HG03469 (cell line): ENCODE results near the gene NREP.
"Not testable (repeated sequence)": the region's sequence is repeated elsewhere in the genome, so short reads cannot be mapped to it uniquely, and the experiment has no call there.

Experiments used
- ATAC-seq: cut with Tn5 transposase; IDR thresholded peaks from one replicate; pipeline ENCODE4 v1.9.1; 2021; ENCODE audit warnings: mild to moderate bottlenecking, moderate library complexity, moderate number of reproducible peaks; ENCODE audit not compliant: unreplicated experiment

Gene NREP

GRCh38 chr5:111741278-111741677 lies 15.7 kb downstream of the NREP start:
- ATAC-seq = peak; percentile 59

- ATAC-seq = no peak
Measured at GRCh38 chr5:111739416-111739815, 17.6 kb downstream of the NREP start.

- no peak for ATAC-seq
Measured at GRCh38 chr5:111738118-111738517, 18.9 kb downstream of the NREP start.

- ATAC-seq = no peak
Measured at GRCh38 chr5:111737716-111738115, 19.3 kb downstream of the NREP start.

DNA sequence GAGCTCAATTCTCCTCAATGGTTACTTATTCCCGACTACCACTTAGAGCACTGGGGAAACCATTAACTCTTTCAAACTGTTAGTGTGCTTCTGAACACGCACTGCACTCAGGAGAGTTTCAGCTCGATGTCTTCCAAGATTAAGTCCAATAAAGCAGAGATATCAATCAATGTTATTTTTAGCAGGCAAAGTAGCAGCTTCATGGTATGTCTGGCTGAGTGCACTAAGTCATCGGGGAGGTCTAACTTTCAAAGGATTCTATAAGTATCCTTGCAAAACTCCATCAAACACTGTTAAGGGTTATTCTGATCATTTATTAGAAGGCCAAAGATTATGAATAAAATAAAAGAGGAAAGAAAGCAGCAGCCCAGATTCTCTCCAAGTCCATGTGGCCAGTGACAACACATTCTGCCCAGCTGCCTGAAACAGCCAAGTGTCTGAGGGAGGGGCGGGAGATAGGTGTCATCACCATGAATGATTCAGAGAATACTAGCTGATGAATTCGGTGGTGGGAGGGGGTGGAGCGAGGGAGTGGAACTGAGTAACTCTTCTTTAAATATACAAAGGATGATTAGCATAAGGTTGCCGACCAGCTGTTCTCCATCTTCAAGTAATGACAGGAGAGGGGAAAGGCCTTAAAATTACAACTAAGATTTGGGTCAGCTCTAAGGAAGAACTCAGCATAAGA lies 21.3 kb downstream of the NREP start:
- no peak for ATAC-seq

DNA sequence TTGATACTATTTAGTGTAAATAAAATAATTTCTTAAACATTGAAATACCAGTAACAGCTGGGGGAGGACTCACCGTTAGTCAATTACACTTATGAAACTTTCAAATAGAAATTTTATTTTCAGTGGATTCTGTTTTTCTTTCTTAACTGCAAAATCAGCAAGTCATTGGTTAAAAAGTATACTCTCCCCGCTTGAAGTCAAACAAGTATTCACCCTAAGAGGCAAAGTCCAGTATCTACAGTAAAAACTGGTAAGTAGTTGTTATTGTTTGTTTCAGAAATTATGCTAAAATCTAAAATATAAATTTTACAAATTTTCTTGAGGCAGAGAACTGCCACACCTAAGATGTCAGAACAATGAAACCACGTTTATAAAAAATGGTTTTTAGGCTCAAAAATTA lies 22.4 kb downstream of the NREP start:
- ATAC-seq = no peak

- no peak for ATAC-seq
Measured at GRCh38 chr5:111734013-111734412, 23.0 kb downstream of the NREP start.

DNA sequence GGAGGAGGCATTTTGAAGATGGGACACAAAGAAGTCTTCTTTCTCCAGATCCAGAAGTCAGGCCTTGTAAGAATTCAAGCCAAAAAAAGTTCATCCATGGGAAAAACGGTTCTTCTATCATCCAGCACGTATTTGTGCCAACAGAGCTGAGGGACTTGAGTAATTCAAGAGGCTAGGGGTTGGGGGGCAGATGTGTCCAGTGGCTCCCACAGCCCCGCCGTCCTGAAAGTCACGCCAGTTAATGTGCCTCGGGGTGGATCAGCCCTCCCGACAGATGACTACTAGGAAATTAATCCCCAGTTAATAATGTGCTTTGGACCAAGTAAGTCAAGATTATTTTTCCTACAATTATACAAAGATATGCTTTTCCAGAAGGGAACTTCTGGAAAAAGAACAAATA lies 23.4 kb downstream of the NREP start:
- ATAC-seq = no peak

DNA sequence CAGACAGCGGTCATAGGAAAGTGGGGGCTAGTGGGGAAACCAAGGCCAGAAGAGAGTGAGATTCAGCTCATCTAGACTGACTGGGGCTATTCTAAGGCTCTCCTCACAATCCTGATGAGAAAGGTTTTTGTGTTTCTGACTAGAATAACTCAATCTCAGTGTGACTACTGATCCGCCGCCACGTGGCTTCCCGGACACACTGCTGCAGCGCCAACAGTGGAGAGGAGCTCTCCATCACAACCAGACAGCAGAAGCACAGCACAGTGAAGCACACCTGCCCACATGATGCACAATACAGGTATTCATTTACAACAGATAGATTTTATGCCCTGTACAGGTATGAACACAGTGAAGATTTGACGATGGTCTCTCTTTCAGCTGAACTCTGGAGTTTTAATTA lies 25.4 kb downstream of the NREP start:
- no peak for ATAC-seq

GRCh38 chr5:111730659-111731382 lies 26.2 kb downstream of the NREP start:
- no peak for ATAC-seq

DNA sequence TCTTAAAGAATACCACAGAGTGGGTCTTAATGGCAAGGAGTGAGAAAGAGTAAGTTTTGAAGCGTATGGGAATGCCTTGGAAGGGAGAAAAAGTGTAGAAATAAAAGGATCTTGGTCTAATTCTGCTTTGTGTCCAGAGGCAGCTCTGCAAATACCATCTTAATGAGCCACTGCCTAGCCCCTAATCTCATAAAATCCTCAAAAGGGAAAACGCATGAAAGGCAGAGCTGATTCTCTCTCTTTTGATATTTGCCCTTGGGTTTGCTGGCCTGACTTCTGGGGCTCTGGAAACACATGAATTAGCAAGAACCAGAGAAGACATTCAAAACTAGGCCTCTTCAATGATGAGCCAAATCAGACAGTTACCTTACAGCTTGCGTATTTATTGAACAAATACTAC lies 28.1 kb downstream of the NREP start:
- ATAC-seq = no peak

GRCh38 chr5:111726986-111727385 lies 30.0 kb downstream of the NREP start:
- no peak for ATAC-seq

DNA sequence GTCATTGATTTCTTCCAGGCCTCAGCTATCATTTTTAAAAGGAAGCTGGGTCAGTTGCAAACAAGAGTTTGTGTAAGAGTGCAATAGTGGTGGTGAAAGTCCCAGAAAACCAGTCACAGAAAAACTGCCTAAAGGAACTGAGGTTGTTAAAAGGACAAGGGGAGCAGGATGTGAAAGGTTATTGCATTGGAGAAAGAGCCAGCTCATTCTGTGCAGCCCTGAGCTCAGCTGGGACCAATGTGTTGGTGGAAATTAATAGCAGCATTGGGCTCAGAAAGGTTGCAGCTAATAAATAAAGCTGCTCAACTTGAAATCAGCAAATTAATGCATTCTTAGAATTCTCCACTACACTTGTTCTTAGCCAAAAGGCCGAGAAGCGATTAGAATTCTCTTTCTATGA lies 34.9 kb downstream of the NREP start:
- no peak for ATAC-seq

DNA sequence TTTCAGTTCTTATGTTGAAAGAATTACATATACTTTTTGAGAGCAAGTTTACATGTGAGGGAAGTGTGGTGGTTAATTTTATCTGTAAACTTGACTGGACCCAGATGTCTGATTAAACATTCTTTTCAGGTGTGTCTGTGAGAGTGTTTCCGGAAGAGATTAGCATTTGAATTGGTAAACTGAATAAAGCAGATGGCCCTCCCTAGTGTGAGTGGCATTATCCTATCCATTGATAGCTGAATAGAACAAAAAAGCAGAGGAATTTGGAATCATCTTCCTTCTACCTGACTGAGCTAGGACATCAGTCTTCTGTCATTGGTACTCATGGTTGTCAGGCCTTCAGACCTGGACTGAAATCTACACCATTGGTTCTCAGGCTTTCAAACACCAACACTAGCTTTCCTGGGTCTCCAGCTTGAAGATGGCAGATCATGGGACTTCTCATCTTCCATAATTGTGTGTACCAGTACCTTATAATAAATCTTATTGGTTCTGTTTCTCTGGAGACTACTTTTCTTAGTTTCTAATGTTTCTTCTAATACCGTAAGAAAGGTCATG lies 36.6 kb downstream of the NREP start:
- ATAC-seq = no peak

DNA sequence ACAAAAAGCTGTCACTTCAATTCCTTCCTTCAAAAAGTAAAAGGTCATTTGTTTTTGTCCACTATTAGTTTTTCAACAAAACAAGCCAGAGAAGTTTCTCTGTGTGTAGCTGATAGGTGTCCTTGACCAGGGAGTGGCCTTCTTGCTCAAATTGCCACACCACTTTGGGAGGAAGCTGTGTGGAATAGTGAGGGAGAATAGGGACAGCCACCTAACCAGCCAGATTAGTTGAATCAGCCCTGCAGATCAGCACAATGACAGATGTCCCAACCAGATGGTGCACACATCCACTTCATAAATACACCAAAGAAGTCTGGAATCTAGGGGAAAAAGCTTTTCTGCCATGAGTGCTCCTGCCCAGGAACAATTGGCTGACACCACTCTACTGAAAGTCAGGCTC lies 37.2 kb downstream of the NREP start:
- ATAC-seq = no peak

- ATAC-seq = not testable (repeated sequence)
Measured at GRCh38 chr5:111716789-111717188, 40.2 kb downstream of the NREP start.

DNA sequence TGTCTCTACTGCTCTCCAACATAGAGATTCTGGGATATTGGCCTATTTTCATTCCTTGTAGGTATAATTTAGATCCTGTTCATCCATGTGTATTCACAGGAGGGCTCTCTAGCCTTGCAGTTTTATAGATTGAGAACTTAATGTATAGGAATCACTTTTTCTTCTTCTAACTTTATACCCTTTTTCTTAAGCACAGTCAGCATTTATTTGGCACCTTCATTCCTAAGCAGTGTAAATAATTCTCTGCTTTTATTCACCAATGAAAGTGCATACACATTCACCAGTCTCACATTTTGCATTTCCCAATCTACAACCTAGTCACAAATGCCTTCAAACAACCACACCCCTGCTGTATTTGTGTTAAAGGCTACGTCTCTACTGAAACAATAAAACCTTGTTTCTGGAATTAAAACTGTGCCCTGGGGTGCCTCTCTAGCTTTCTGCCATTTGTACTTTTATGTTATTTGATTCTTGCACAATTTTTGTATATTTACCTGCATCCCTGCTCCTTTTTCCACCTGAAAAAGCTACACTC lies 49.3 kb downstream of the NREP start:
- ATAC-seq = no peak

- ATAC-seq = no peak
Measured at GRCh38 chr5:111706345-111706744, 50.6 kb downstream of the NREP start.

GRCh38 chr5:111704452-111705085 lies 52.4 kb downstream of the NREP start:
- ATAC-seq = no peak

GRCh38 chr5:111703662-111704061 lies 53.3 kb downstream of the NREP start:
- ATAC-seq = peak; percentile 98

- no peak for ATAC-seq
Measured at GRCh38 chr5:111699976-111700375, 57.0 kb downstream of the NREP start.

GRCh38 chr5:111699324-111699723 lies 57.7 kb downstream of the NREP start:
- ATAC-seq = no peak
